Upper lobe of right lung (tissue), 1 donor: ENCODE measurements around the gene TRPV5. TPM values are rescaled to one million over a fixed set of nuclear protein-coding genes. Genes with fewer than 3 reads are reported as not detected.

Experiments used
- ATAC-seq: fragments of 200-7000 bp; cut with Tn5 transposase; one replicate; pipeline ENCODE4 v1.9.1; 2020; ENCODE audit warnings: mild to moderate bottlenecking, moderate library complexity
- DNase-seq: peaks from one replicate; pipeline ENCODE4 v3.0.0-alpha.2; 2020
- H3K27ac ChIP-seq: fragments of 200-600 bp; one replicate; pipeline ENCODE4 v1.8.0; 2022
- H3K27me3 ChIP-seq: fragments of 200-600 bp; one replicate; pipeline ENCODE4 v1.8.0; 2022; ENCODE audit warnings: mild to moderate bottlenecking
- H3K36me3 ChIP-seq: fragments of 200-600 bp; one replicate; pipeline ENCODE4 v1.8.0; 2022
- H3K4me1 ChIP-seq: fragments of 200-600 bp; one replicate; pipeline ENCODE4 v1.8.0; 2022
- H3K4me3 ChIP-seq: fragments of 200-600 bp; one replicate; pipeline ENCODE4 v1.8.0; 2022; ENCODE audit warnings: mild to moderate bottlenecking
- H3K9me3 ChIP-seq: fragments of 200-600 bp; one replicate; pipeline ENCODE4 v1.8.0; 2022
- intact Hi-C: fragments of 100-400 bp; cut with DNase I; formaldehyde crosslinking; loops from one replicate; pipeline ENCODE4 v1.11.0; 2022
- total RNA-seq: library from RNA; stranded (reverse); fragmentation: NEBNext Ultra II Directional; extraction: Animal tissue kit (Norgen Biotek cat#: 25700); gene quantifications from one replicate; pipeline ENCODE4 v1.2.1, GENCODE V29; 2021
- TF ChIP-seq, protein P1 (sequence below): fragments of 200-600 bp; IDR thresholded peaks from one replicate; pipeline ENCODE4 v1.8.0; 2022; ENCODE audit warnings: antibody characterized with exemption
- donor health status: DM: no; HTN: yes; CAD: no; lungs with severe emphysema.

TRPV5 gene
- total RNA-seq, 1 donor from 2014 or later = not detected

DNA sequence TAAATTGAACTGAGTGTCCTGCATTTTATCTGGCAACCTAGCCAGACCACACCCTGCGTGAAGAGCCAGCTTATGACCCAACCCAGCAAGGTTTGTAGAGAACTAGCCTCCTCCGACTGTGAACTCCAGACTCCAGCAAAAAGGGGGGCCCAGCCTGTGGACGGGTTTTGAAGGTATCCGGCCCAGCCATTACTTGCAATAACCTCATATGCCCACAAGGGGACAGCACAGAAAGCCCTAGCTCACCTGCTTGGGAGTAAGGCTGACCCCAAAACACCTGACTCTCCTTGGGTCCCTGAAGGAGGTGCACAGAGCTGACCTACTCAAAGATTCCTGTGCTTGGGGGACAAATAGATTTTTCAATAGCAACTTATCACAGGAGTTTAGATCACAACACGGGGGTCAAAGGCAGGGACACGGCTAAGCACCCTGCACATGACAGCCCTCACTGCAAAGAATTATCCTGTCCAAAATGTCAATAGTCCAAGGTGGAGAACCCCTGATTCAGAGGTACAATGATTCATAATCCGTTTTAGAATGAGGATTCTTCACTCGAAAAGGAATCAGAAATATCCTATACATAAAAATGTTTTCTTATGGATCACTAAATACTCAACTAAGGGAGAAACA lies 52.6 kb downstream of the TRPV5 start:
- Histone ChIP-seq H3K4me3 (no peak overlapping the region), H3K27me3 (peaks cover 4% of the 10 kb centered on the region), H3K36me3 (no peaks in the 10 kb centered on the region), H3K4me1 (no peaks in the 10 kb centered on the region), H3K9me3 (no peaks in the 10 kb centered on the region), H3K27ac (no peak overlapping the region)
- ATAC-seq (peak; percentile 65), DNase-seq (peak; percentile 58)
- intact Hi-C loops = no loop called here
- TF ChIP-seq, protein P1, sequence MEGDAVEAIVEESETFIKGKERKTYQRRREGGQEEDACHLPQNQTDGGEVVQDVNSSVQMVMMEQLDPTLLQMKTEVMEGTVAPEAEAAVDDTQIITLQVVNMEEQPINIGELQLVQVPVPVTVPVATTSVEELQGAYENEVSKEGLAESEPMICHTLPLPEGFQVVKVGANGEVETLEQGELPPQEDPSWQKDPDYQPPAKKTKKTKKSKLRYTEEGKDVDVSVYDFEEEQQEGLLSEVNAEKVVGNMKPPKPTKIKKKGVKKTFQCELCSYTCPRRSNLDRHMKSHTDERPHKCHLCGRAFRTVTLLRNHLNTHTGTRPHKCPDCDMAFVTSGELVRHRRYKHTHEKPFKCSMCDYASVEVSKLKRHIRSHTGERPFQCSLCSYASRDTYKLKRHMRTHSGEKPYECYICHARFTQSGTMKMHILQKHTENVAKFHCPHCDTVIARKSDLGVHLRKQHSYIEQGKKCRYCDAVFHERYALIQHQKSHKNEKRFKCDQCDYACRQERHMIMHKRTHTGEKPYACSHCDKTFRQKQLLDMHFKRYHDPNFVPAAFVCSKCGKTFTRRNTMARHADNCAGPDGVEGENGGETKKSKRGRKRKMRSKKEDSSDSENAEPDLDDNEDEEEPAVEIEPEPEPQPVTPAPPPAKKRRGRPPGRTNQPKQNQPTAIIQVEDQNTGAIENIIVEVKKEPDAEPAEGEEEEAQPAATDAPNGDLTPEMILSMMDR = peak; percentile 81

DNA sequence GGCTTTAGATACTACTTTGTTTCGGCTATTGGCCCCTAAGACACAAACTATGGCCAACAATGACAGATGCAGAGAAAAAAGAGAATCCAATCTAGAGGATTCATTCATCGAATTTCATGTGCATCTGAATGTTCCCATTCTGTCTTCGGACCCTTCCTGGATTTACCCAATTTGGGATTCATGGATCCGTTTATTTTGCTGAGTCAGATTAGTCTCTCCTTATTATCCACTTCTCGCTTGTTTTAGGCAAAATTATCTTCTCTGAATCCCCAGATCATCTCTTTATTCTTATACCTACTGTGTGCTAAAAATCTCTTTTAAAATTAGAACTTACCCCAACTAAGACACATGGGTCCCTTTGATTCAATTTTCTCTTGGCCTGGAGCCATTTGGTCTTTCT lies 54.5 kb downstream of the TRPV5 start:
- no peaks in the 10 kb centered on the region for H3K36me3 ChIP-seq
- intact Hi-C loops = no loop called here
- TF ChIP-seq, protein P1 = no peak
- H3K4me3 ChIP-seq = no peak overlapping the region
- no peaks in the 10 kb centered on the region for H3K9me3 ChIP-seq
- H3K27me3 ChIP-seq = peaks cover 4% of the 10 kb centered on the region
- ATAC-seq (no peak), DNase-seq (no peak)
- no peak overlapping the region for H3K27ac ChIP-seq
- H3K4me1 ChIP-seq = no peaks in the 10 kb centered on the region

DNA sequence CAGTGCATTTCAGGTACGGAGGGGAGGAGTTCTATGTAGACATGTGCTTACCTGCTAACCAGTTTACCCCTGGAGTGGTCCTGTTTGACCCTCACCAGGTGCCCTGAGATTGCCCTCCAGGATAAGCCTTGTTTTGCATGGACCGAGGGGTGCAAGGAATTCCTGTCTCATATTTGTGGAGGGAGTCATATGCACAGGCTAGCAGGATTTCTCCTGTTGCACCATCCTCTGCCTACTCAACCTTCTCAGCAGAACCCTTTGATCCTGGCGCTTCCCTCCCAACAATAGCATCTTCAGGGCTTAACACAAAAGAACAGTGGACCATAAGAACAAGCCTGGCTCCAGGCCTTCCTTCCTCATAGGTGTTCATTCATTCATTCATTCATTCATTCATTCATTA lies 55.2 kb downstream of the TRPV5 start:
- Histone ChIP-seq H3K36me3 (no peaks in the 10 kb centered on the region), H3K9me3 (no peaks in the 10 kb centered on the region), H3K27me3 (peaks cover 4% of the 10 kb centered on the region), H3K27ac (no peak overlapping the region), H3K4me1 (no peaks in the 10 kb centered on the region), H3K4me3 (no peak overlapping the region)
- DNase-seq (no peak), ATAC-seq (no peak)
- intact Hi-C loops = no loop called here
- TF ChIP-seq, protein P1 = no peak

GRCh38 chr7:142876991-142877910 lies 56.3 kb downstream of the TRPV5 start:
- Histone ChIP-seq H3K27me3 (peaks cover 4% of the 10 kb centered on the region), H3K4me1 (no peaks in the 10 kb centered on the region), H3K4me3 (no peak overlapping the region), H3K9me3 (no peaks in the 10 kb centered on the region), H3K36me3 (no peaks in the 10 kb centered on the region), H3K27ac (no peak overlapping the region)
- intact Hi-C loops = no loop called here
- TF ChIP-seq, protein P1 = no peak
- ATAC-seq (no peak), DNase-seq (no peak)

DNA sequence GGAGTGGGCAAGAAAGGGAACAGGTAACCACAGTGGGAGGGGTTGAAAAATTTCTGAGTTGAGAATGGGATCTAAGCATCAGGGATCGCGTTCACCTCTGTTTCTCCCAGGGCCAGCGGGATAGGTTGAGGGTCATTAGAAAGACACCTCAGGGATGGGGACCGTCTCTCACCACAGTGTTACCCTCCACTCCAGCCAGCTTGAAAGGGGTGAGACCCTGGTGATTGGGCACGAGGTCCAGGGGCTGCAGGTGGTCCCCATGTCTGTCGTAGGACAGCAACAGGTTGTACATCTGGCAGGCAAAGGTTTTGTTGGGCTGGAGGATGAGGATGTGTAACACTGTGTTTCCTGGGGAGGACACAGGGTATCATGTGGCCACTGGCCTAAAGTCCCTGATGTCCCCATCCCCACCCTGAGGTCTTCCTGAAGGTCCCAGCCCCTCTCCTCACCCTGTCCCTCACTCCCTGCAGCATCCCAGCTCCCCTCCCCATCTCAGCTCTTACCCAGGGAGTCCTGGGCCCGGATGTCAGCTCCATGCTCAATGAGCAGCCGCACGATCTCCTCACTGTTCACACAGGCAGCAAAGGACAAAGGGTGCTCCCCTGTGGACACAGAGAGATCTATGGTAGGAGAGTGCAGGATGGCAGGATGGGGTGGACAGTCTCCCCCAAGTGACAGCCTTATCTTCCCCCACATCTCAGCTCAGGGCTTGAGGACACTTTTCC lies 57.1 kb downstream of the TRPV5 start:
- no peak overlapping the region for H3K4me3 ChIP-seq
- intact Hi-C loops = no loop called here

More for the DNA sequence above, 57.1 kb downstream of the TRPV5 start:
- Histone ChIP-seq H3K4me1 (no peaks in the 10 kb centered on the region), H3K9me3 (no peaks in the 10 kb centered on the region), H3K36me3 (no peaks in the 10 kb centered on the region), H3K27ac (no peak overlapping the region), H3K27me3 (peaks cover 4% of the 10 kb centered on the region)
- DNase-seq (no peak), ATAC-seq (no peak)
- TF ChIP-seq, protein P1 = no peak
